Skeletal muscle tissue (tissue), 4 donors: Measurements from ENCODE around the gene SLC7A14. TPM values are rescaled to one million over a fixed set of nuclear protein-coding genes. Genes with fewer than 3 reads are reported as not detected.

Source experiments
- H3K27ac ChIP-seq: one replicate; pipeline ENCODE4 v1.7.0; 2013; ENCODE audit warnings: mild to moderate bottlenecking, low read depth, low read length, inconsistent platforms
- H3K27me3 ChIP-seq, 3 donors: one replicate each; pipeline ENCODE4 v1.7.0; 2013; ENCODE audit warnings: low read length in 3 of 3; ENCODE audit not compliant: control insufficient read depth in 3 of 3, insufficient read depth in 3 of 3
- H3K36me3 ChIP-seq, 3 donors: one replicate each; pipeline ENCODE4 v1.7.0; 2013; ENCODE audit warnings: low read length in 3 of 3; ENCODE audit not compliant: control insufficient read depth in 3 of 3, insufficient read depth in 3 of 3
- H3K4me1 ChIP-seq, 3 donors: one replicate each; pipeline ENCODE4 v1.7.0; 2013; ENCODE audit warnings: low read length in 3 of 3, mild to moderate bottlenecking in 3 of 3; ENCODE audit not compliant: control insufficient read depth in 3 of 3, insufficient read depth in 3 of 3
- H3K4me3 ChIP-seq, 3 donors: one replicate each; pipeline ENCODE4 v1.7.0; 2013; ENCODE audit warnings: low read length in 3 of 3
- H3K9ac ChIP-seq, 3 donors: one replicate each; pipeline ENCODE4 v1.7.0; 2013; ENCODE audit warnings: low read length in 3 of 3, mild to moderate bottlenecking in 3 of 3, moderate library complexity in 2 of 3, low read depth in 1 of 3
- H3K9me3 ChIP-seq, 3 donors: one replicate each; pipeline ENCODE4 v1.7.0; 2013; ENCODE audit warnings: low read length in 3 of 3; ENCODE audit not compliant: control insufficient read depth in 3 of 3
- total RNA-seq: library from RNA; depleted of rRNA; stranded (reverse); fragments of >200 nt; gene quantifications from one replicate; pipeline ENCODE4 v1.2.3, GENCODE V29; 2014
- donor health status: Osteomylitis.

The SLC7A14 gene
- total RNA-seq, 1 donor from 2014 or later, result not detected

- Histone ChIP-seq H3K9me3 (no peaks in the 10 kb centered on the region), H3K4me1 (no peaks in the 10 kb centered on the region), H3K27me3 (no peaks in the 10 kb centered on the region), H3K27ac (no peak overlapping the region), H3K4me3 (no peak overlapping the region), H3K9ac (no peak overlapping the region), H3K36me3 (no peaks in the 10 kb centered on the region)
Observed at GRCh38 chr3:170507063-170507462, 78.8 kb downstream of the SLC7A14 start.

GRCh38 chr3:170506556-170506955 lies 79.3 kb downstream of the SLC7A14 start:
- H3K4me3 ChIP-seq, result no peak overlapping the region
- H3K4me1 ChIP-seq, result no peaks in the 10 kb centered on the region
- no peak overlapping the region for H3K9ac ChIP-seq
- H3K36me3 ChIP-seq, result no peaks in the 10 kb centered on the region
- no peaks in the 10 kb centered on the region for H3K27me3 ChIP-seq
- no peaks in the 10 kb centered on the region for H3K9me3 ChIP-seq
- H3K27ac ChIP-seq, result no peak overlapping the region

- H3K36me3 ChIP-seq, result no peaks in the 10 kb centered on the region
- H3K4me3 ChIP-seq, result no peak overlapping the region
- no peaks in the 10 kb centered on the region for H3K27me3 ChIP-seq
- H3K4me1 ChIP-seq, result no peaks in the 10 kb centered on the region
- H3K9me3 ChIP-seq, result no peaks in the 10 kb centered on the region
- no peak overlapping the region for H3K9ac ChIP-seq
- H3K27ac ChIP-seq, result no peak overlapping the region
Observed at GRCh38 chr3:170502297-170502696, 83.6 kb downstream of the SLC7A14 start.

- Histone ChIP-seq H3K27ac (no peak overlapping the region), H3K9me3 (no peaks in the 10 kb centered on the region), H3K27me3 (no peaks in the 10 kb centered on the region), H3K4me1 (no peaks in the 10 kb centered on the region), H3K36me3 (no peaks in the 10 kb centered on the region), H3K9ac (no peak overlapping the region), H3K4me3 (no peak overlapping the region)
Observed at GRCh38 chr3:170500995-170501394, 84.9 kb downstream of the SLC7A14 start.

GRCh38 chr3:170500462-170500861 lies 85.4 kb downstream of the SLC7A14 start:
- H3K4me1 ChIP-seq, result no peaks in the 10 kb centered on the region
- H3K36me3 ChIP-seq, result no peaks in the 10 kb centered on the region
- H3K4me3 ChIP-seq, result no peak overlapping the region
- no peaks in the 10 kb centered on the region for H3K9me3 ChIP-seq
- H3K27me3 ChIP-seq, result no peaks in the 10 kb centered on the region
- no peak overlapping the region for H3K9ac ChIP-seq
- no peak overlapping the region for H3K27ac ChIP-seq

DNA sequence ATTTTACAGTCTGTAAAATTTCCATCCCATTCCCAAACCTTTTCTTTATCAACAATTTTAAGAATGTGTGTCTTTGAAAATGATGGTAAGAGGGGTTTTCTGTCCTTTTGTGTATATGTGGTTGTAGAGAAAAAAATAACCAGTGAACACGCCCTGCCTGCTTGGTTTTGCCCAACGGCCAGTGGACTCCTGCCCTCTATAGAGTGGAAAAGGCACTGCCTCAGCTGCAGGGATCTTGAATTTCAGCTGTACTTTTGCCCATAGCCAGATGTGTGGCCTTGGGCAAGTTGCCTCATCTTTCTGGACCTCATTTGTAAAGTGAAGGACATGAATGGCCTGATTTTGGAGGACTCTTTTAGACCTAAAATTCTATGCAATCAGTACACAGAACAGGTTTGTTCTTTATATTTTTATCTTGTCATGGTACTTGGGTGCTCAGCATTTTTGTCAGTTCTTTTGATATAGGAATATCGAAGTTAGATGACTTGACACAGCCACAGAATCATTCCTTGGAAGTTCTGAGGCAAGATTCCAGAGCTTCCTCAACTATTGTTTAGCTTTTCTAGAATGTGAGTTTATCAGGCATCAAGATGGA lies 86.2 kb downstream of the SLC7A14 start:
- H3K4me3 ChIP-seq, result no peak overlapping the region
- H3K27me3 ChIP-seq, result no peaks in the 10 kb centered on the region
- no peaks in the 10 kb centered on the region for H3K9me3 ChIP-seq
- no peak overlapping the region for H3K27ac ChIP-seq
- H3K36me3 ChIP-seq, result no peaks in the 10 kb centered on the region
- no peaks in the 10 kb centered on the region for H3K4me1 ChIP-seq
- no peak overlapping the region for H3K9ac ChIP-seq

DNA sequence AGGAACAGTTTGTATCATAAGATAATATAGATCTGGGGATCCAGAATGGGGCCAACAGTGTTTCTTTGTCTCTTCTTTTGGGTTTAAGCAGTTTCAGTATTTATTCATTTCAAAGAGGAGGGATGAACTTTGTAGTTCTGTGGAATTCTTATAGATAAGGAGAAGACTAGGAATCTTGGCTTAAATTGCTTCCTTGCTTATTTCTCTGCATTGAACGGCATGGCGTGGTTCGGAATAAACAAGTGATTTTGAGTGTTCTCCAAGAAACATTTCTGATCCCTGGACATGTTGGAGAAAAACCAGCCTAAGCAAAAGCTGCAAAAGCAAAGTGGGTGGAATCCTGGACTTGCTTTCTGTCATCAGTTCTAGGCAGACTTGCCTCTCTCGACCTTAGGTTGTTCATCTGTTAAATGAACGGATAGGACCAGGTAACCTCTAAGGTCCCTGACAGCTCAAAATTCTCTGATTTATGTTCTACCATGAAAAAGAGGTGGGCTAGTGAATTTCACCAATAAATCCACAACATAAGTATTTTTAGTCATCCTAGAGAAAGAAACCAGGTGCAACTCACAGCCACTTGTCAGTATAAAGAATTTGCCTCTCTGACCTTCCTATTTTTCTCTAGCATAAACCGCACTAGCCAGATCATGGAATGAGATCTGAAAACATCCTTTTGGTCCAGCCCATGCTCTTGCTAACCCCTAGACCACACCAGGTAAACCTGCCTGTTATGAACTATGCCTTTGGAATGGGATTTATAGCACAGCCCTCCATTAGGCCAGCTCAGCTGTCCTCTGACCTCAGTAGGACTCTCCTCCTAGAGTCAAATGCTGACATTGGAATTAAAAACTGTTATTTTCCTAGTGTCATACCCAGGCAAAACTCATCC lies 88.4 kb downstream of the SLC7A14 start:
- no peak overlapping the region for H3K27ac ChIP-seq
- no peaks in the 10 kb centered on the region for H3K36me3 ChIP-seq
- no peaks in the 10 kb centered on the region for H3K9me3 ChIP-seq
- H3K9ac ChIP-seq, result no peak overlapping the region
- H3K4me3 ChIP-seq, result no peak overlapping the region
- H3K4me1 ChIP-seq, result no peaks in the 10 kb centered on the region
- H3K27me3 ChIP-seq, result no peaks in the 10 kb centered on the region

DNA sequence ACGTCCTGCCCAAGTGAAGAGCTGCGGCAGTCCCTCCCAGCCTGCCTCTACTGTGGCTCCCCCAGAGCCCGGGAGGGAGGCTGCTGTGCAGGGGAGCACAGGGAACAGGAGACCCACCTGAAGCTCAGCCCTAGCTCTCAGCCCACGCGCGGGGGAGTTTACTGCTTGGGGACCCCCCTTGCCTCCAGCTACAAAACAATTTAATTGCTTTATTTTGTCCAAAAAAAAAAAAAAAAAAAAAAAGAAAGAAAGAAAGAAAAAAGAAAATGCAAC lies 89.1 kb downstream of the SLC7A14 start:
- H3K27me3 ChIP-seq, result no peaks in the 10 kb centered on the region

DNA sequence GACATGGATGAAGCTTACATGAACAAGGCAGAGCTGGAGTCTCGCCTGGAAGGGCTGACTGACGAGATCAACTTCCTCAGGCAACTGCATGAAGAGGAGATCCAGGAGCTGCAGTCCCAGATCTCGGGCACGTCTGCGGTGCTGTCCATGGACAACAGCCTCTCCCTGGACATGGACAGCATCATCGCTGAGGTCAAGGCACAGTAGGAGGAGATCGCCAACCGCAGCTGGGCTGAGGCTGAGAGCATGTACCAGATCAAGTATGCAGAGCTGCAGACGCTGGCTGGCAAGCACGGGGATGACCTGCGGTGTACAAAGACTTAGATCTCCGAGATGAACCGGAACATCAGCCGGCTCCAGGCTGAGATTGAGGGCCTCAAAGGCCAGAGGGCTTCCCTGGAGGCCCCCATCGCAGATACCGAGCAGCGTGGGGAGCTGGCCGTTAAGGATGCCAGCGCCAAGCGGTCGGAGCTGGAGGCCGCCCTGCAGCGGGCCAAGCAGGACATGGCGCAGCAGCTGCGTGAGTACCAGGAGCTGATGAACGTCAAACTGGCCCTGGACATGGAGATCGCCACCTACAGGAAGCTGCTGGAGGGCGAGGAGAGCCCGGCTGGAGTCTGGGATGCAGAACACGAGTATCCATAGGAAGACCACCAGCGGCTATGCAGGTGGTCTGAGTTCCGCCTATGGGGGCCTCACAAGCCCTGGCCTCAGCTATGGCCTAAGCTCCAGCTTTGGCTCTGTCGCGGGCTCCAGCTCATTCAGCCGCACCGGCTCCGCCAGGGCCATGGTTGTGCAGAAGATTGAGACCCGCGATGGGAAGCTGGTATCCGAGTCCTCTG lies 89.6 kb downstream of the SLC7A14 start:
- no peaks in the 10 kb centered on the region for H3K4me1 ChIP-seq
- H3K9ac ChIP-seq, result no peak overlapping the region
- H3K27ac ChIP-seq, result no peak overlapping the region
- no peaks in the 10 kb centered on the region for H3K27me3 ChIP-seq
- no peaks in the 10 kb centered on the region for H3K9me3 ChIP-seq
- no peak overlapping the region for H3K4me3 ChIP-seq
- no peaks in the 10 kb centered on the region for H3K36me3 ChIP-seq

More for the DNA sequence above, 89.1 kb downstream of the SLC7A14 start:
- no peaks in the 10 kb centered on the region for H3K9me3 ChIP-seq
- H3K4me1 ChIP-seq, result no peaks in the 10 kb centered on the region
- H3K9ac ChIP-seq, result no peak overlapping the region
- no peaks in the 10 kb centered on the region for H3K36me3 ChIP-seq
- H3K27ac ChIP-seq, result no peak overlapping the region
- no peak overlapping the region for H3K4me3 ChIP-seq

- H3K4me3 ChIP-seq, result no peak overlapping the region
- H3K9ac ChIP-seq, result no peak overlapping the region
- no peaks in the 10 kb centered on the region for H3K27me3 ChIP-seq
- no peaks in the 10 kb centered on the region for H3K36me3 ChIP-seq
- H3K9me3 ChIP-seq, result no peaks in the 10 kb centered on the region
- H3K27ac ChIP-seq, result no peak overlapping the region
- no peaks in the 10 kb centered on the region for H3K4me1 ChIP-seq
Observed at GRCh38 chr3:170494766-170495165, 91.1 kb downstream of the SLC7A14 start.
